GM12865 (cell line): ENCODE measurements around the gene MBTD1.
"Not testable (repeated sequence)": the region's sequence is repeated elsewhere in the genome, so short reads cannot be mapped to it uniquely, and the experiment has no call there.

Source experiments
- DNase-seq: peaks from one replicate; pipeline ENCODE4 v3.0.0; 2010; ENCODE audit warnings: low read depth
- H3K4me3 ChIP-seq: 2 replicates; pipeline ENCODE4 v1.5.1; 2011; ENCODE audit warnings: mild to moderate bottlenecking, low read depth, low read length, control low read depth
- TF ChIP-seq, protein P1 (sequence below): IDR thresholded peaks from 2 replicates; pipeline ENCODE4 v1.5.1; 2011; ENCODE audit warnings: low read length, control low read depth, low read depth, inconsistent platforms; ENCODE audit not compliant: insufficient read depth; ENCODE audit errors: missing control alignments

The MBTD1 gene

GRCh38 chr17:51259564-51260236 is at the start of gene MBTD1:
TSS of gene MBTD1 (minus strand) at chr17:51260049. CDS start at chr17:51225161, 34,888 bp downstream.
- DNase-seq, result peak; percentile 97
- H3K4me3 ChIP-seq, result peak within 1 kb of the TSS; percentile 99
- TF ChIP-seq, protein P1, sequence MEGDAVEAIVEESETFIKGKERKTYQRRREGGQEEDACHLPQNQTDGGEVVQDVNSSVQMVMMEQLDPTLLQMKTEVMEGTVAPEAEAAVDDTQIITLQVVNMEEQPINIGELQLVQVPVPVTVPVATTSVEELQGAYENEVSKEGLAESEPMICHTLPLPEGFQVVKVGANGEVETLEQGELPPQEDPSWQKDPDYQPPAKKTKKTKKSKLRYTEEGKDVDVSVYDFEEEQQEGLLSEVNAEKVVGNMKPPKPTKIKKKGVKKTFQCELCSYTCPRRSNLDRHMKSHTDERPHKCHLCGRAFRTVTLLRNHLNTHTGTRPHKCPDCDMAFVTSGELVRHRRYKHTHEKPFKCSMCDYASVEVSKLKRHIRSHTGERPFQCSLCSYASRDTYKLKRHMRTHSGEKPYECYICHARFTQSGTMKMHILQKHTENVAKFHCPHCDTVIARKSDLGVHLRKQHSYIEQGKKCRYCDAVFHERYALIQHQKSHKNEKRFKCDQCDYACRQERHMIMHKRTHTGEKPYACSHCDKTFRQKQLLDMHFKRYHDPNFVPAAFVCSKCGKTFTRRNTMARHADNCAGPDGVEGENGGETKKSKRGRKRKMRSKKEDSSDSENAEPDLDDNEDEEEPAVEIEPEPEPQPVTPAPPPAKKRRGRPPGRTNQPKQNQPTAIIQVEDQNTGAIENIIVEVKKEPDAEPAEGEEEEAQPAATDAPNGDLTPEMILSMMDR, result no peak

DNA sequence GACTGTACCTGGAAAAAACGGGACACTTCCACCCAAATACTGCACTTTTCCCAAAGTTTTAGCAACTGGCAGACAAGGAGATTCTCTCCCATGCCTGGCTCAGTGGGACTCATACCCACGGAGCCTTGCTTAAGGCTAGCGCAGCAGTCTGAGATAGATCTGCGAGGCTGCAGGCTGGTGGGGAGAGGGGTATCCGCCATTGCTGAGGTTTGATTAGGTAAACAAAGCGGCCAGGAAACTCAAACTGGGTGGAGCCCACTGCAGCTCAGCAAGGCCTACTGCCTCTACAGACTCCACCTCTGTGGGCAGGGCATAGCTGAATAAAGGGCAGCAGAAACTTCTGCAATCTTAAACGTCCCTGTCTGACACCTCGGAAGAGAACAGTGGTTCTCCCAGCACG is 45.3 kb upstream of the MBTD1 start:
- DNase-seq, result no peak
- no peak overlapping the region for H3K4me3 ChIP-seq
- TF ChIP-seq, protein P1, result no peak

DNA sequence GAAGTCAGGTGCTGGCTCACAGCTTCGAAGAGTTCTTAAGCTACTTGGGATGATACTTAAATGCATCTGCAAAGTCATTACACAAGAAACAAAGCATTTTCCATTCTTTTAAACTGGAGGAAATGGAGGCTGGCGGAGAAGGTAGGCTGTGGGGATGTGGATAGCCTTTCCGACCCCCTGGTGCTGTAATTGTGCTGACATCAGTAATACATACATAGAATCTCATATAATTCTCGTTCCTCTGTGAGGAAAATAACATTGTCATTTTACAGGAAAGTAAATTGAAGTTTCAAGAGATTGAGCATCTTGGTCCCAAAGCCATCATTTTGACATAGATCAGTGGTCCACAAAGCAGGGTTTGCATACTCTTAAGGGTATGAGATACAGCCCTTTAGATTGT is 40.0 kb upstream of the MBTD1 start:
- no peak overlapping the region for H3K4me3 ChIP-seq
- DNase-seq, result no peak
- TF ChIP-seq, protein P1, result no peak

DNA sequence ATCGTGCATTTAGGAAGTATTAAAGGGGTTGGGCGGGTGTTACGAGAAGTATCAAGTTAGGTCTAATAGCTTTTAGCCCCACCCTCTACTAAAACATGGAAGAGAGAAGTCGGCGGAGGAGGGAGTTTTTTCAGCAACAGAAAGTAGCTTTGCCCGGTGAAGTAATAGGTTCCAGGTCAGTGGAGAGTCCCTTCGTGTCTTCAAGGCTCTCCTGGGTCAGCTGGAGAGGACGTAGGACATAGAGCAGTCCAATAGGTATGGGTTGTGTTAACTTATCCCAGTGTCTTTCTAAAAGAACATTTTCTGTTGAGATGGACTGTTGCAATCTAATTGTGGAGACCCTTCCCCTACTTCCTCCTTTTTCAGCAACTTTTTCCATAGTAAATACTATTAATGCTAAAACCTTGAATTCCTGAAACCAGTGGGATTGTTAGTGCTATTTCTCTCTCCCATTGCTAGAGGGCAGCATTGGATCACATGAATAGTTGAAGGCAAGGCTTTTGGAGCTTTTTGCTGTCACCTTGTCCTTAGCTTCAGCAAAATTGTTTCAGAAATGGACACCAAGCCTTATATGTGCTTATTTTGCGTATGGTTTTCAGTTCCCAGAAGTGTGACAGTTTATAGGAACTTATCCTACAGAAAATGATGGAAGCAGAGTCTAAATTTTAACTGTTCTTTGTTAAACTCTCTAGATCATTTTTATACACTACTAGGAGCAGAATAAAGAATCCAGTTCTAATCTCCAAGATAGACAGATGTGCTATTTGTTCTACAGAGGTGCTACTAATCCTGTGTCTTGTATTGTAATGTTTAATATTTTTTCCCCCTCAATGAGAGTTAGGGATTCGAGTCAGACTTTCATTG is 38.9 kb upstream of the MBTD1 start:
- no peak overlapping the region for H3K4me3 ChIP-seq
- TF ChIP-seq, protein P1, result peak; percentile 50
- peak; percentile 18 for DNase-seq

- not testable (repeated sequence) for H3K4me3 ChIP-seq, DNase-seq
Measured at GRCh38 chr17:51294338-51294737, 34.5 kb upstream of the MBTD1 start.

DNA sequence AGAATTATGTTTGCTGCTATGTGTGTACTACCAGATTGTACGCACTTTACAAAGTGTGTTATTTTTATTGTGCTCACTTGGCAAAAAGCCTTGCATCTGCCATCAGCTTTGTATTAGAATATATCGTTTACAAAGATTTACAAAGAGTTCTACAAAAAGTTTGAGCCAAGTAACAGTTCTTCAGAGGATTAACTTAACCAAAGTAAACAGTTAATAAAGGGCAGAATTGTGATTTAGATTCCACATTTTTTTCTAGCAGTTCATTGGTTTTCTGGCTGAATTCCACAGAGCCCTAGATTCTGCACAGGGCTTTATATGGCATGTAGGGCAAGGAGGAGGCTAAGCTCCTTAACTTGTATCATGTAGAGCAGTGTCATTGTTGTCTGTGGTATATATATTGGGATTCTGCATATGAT is 29.9 kb upstream of the MBTD1 start:
- DNase-seq, result no peak
- TF ChIP-seq, protein P1, result no peak
- H3K4me3 ChIP-seq, result no peak overlapping the region

- no peak for DNase-seq
- no peak overlapping the region for H3K4me3 ChIP-seq
- TF ChIP-seq, protein P1, result no peak
Measured at GRCh38 chr17:51287412-51287811, 27.6 kb upstream of the MBTD1 start.
